T-helper 2 cell treated with Interferon-gamma antibody and Interleukin-4, amounts not matched to agents 5 μg/mL and 100 μg/mL, for 36 hours (primary cell): ENCODE measurements around the gene NUDC.

Experiments
- DNase-seq: peaks from one replicate; pipeline ENCODE4 v3.0.0; 2021; ENCODE audit warnings: low spot score
- H3K27ac Mint-ChIP-seq: one replicate; pipeline ENCODE4 v1.8.0; 2021; ENCODE audit warnings: mild to moderate bottlenecking, mixed read lengths
- H3K27me3 Mint-ChIP-seq: one replicate; pipeline ENCODE4 v1.8.0; 2021; ENCODE audit warnings: low read depth, mixed read lengths
- H3K36me3 Mint-ChIP-seq: one replicate; pipeline ENCODE4 v1.8.0; 2021; ENCODE audit warnings: low read depth, mixed read lengths
- H3K4me1 Mint-ChIP-seq: one replicate; pipeline ENCODE4 v1.8.0; 2021; ENCODE audit warnings: low read depth, mixed read lengths
- H3K4me3 Mint-ChIP-seq: one replicate; pipeline ENCODE4 v1.8.0; 2022; ENCODE audit warnings: mild to moderate bottlenecking, moderate library complexity, mixed read lengths
- H3K9me3 Mint-ChIP-seq: one replicate; pipeline ENCODE4 v1.8.0; 2021; ENCODE audit warnings: mixed read lengths

The NUDC gene

DNA sequence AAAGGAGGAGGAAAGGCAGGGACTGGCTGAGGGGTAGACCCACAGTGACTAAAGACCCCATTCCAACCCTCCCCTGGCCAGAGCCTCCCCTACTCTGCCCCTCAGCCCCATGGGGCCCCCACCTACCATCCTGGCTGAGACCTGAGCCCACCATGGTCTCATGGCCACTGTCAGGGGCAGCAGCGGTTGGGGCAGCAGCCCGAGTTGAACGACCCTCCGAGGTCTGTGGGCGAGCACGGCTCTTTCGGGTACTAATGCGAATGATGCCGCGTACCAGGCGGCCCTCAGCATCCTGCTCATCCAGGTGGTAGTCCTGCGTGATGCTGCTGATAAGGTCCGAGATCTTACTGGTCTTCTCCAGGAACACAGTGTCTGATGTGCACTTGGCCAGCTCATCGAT, 29.7 kb downstream of the NUDC start:
- H3K4me1 Mint-ChIP-seq = no peaks in the 10 kb centered on the region
- H3K36me3 Mint-ChIP-seq = peaks cover 6% of the 10 kb centered on the region
- no peak overlapping the region for H3K27ac Mint-ChIP-seq
- no peak overlapping the region for H3K4me3 Mint-ChIP-seq
- no peak for DNase-seq
- H3K9me3 Mint-ChIP-seq = no peaks in the 10 kb centered on the region
- peaks cover 10% of the 10 kb centered on the region for H3K27me3 Mint-ChIP-seq

DNA sequence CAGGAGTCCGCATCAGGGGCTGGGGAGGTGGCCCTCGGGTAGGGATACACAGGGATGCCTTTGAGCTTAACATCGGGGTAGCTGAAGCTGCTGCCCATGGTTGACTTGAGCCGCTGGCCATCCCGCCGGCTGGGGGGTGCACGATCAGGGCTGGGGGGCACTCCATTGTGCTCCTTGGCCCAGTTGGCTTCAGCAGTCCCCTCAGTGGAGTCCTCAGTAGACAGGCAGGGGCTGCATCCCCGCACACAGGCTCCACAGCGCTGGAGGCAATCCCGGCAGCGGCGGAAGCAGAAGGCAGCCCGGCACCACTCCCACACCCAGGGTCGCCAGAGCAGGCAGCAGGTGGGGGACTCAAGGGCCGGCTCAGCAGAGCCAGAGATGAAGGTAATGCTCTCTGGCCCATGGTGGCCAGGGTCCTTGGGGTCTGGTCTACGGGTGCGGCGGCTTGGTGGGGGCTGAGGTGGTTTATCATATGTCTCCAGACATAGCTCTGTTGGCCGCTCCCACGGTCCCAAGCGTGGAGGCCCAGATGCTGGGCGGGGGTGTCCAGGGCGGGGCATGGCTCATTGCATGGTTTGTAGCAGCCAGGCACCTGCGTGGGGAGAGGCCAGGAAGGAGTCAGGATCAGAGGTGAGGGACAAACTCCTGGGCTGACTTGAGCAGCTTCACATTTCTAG, 30.4 kb downstream of the NUDC start:
- Mint-ChIP-seq H3K36me3 (peaks cover under 1% of the 10 kb centered on the region), H3K27me3 (peaks cover 16% of the 10 kb centered on the region), H3K4me1 (no peaks in the 10 kb centered on the region), H3K27ac (no peak overlapping the region), H3K9me3 (no peaks in the 10 kb centered on the region), H3K4me3 (no peak overlapping the region)
- DNase-seq = no peak

DNA sequence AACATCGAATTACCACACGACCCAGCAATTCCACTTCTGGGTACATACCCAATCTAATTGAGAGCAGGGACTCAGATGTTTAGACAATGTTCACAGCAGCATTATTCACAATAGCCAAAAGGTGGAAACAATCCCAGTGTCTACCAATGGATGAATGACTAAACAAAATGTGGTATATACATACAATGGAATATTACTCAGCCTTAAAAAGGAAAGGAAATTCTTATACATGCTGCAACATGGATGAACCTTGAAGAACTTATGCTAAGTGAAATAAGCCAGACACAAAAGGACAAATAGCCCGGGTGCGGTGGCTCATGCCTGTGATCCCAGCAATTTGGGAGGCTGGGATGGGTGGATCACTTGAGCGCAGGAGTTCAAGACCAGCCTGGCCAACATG, 31.8 kb downstream of the NUDC start:
- H3K27me3 Mint-ChIP-seq = peaks cover 24% of the 10 kb centered on the region
- no peaks in the 10 kb centered on the region for H3K4me1 Mint-ChIP-seq
- no peaks in the 10 kb centered on the region for H3K9me3 Mint-ChIP-seq
- no peaks in the 10 kb centered on the region for H3K36me3 Mint-ChIP-seq
- DNase-seq = no peak
- no peak overlapping the region for H3K4me3 Mint-ChIP-seq
- H3K27ac Mint-ChIP-seq = no peak overlapping the region

DNA sequence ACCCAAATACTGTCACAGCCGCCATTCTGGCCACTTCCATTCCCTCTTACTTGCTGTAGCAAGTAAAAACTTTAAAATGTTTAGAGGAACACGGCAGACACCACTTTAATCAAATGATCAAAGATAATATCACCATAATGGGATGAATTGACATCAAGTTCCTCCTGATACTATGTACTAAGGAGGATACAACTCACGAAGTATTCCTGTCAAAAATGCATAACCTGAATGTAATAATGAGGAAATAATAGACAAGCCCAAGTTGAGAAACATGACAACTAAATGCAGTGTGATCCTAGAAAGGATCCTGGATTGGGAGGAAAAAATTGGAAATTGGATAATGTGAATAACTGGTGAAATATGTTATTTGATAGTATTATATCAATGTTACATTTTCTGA, 34.8 kb downstream of the NUDC start:
- Mint-ChIP-seq H3K27ac (no peak overlapping the region), H3K4me1 (peaks cover 4% of the 10 kb centered on the region), H3K27me3 (peaks cover 45% of the 10 kb centered on the region), H3K4me3 (no peak overlapping the region), H3K9me3 (no peaks in the 10 kb centered on the region), H3K36me3 (no peaks in the 10 kb centered on the region)
- no peak for DNase-seq

DNA sequence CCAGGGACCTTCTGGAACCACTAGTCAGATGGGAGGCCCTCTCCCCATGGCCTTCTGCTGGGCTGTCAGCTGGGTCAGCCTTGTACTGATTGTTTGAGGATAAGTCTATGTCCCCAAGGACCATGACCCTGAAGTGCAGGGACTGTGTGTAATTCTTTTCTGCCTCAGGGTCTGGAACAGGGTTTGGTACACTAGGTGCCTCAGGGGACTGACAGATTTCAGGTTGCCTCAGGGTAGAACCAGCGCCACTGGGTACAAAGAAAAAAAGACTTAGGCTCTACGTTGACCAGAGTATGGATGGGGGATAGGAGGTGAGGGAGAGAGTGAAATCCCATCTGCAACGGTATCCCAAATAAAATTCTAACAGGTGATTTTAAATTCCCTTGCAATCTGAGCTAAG, 35.8 kb downstream of the NUDC start:
- Mint-ChIP-seq H3K27me3 (peaks cover 54% of the 10 kb centered on the region), H3K9me3 (no peaks in the 10 kb centered on the region), H3K4me3 (no peak overlapping the region), H3K36me3 (no peaks in the 10 kb centered on the region), H3K4me1 (peaks cover 4% of the 10 kb centered on the region), H3K27ac (no peak overlapping the region)
- no peak for DNase-seq

DNA sequence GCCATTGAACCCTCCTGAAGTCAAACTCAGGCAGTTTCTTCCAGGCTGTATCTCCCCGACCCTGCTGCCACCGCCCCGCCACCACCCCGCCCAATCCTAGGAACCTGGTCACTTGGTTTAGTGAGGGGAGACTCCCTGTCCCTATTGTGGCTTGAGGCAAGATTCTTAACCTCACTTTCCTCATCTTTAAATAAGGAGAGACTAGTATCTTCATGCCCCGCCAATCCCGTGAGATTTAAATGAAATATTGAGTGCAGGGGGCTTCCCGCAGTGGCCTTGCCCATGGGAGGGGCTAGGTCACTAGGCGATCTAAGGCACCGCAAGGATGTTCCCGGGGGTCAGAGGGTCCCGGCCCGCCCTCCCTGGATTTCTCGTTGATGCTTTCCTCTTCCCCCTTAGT, 37.7 kb downstream of the NUDC start:
- Mint-ChIP-seq H3K9me3 (no peaks in the 10 kb centered on the region), H3K4me1 (peaks cover 4% of the 10 kb centered on the region), H3K27ac (no peak overlapping the region), H3K27me3 (peaks cover 60% of the 10 kb centered on the region), H3K4me3 (peak overlapping the region; percentile 34), H3K36me3 (no peaks in the 10 kb centered on the region)
- no peak for DNase-seq

DNA sequence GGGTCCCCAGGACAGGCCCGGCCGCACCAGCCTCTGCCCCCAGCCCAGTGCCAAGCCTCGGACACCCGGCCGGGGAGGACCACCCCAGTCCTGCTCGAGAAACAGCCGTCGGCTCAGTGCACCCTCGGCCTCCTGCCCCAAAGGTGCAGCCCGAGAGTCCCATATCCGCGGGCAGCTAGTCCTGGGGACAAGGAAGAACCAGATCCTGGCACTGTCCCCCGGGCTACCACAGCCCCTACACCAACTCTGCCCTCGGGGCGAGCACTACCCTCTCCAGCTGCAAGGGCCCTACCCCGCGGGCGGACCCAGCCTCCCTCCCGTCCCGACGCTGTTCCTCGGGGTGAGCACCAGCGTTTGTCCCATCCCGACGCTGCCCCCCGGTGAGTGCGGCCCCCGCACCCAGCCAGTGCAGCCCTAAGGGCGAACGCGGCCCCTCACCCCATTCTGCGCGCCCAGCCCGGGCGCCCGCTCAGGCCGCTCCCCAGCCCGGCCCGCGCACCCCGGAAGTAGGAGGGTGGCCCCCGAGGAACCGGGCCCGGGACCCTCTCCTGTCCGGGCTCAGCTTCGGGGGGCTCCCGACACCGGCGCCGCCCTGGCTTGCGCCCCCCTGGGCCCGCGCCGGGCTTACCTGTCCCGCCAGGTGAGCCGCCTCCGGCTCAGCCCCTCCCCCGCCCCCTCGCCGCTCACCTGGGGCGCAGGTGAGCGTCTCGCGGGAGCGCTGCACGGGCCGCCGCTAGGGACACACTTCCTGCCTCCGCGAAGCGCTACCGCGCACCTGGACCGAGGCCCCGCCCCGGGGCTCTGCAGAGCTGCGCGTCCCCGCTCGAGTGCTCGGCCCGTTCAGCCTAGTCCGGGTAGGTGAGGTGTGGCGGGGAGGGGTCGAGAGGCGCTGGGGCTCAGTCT, 38.4 kb downstream of the NUDC start, which contains the start of gene KDF1:
Gene KDF1 (minus strand): TSS at position 747 of the 903 bp plus-strand sequence. CDS start 8,088 bp downstream, outside the sequence.
- H3K4me3 Mint-ChIP-seq = peak within 1 kb of the TSS; percentile 64
- H3K4me1 Mint-ChIP-seq = peaks cover 4% of the 10 kb centered on the region
- no peak within 1 kb of the TSS for H3K27ac Mint-ChIP-seq
- H3K36me3 Mint-ChIP-seq = no peaks in the 10 kb centered on the region
- DNase-seq = peak; percentile 5
- H3K27me3 Mint-ChIP-seq = peaks cover 63% of the 10 kb centered on the region
- no peaks in the 10 kb centered on the region for H3K9me3 Mint-ChIP-seq

DNA sequence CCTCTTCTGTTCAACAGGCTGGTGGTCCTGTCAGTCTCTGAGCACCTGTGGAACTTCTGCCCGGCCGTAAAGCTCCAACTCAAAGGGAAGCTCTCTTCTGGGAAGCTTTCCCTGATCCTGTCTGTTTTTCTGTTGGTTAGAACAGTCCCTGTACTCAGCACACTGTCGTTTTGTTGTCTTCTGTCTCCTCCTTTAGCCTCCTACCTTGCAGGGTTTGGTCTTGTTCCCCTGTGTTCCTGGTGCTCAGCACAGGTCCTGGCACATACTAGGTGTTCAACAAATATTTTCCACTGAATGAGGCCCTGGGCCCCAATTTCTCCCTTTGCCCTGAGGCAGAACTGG, 39.1 kb downstream of the NUDC start:
- peaks cover 60% of the 10 kb centered on the region for H3K27me3 Mint-ChIP-seq
- no peaks in the 10 kb centered on the region for H3K36me3 Mint-ChIP-seq
- peaks cover 4% of the 10 kb centered on the region for H3K4me1 Mint-ChIP-seq
- peak overlapping the region; percentile 64 for H3K4me3 Mint-ChIP-seq
- H3K9me3 Mint-ChIP-seq = no peaks in the 10 kb centered on the region
- H3K27ac Mint-ChIP-seq = no peak overlapping the region
- no peak for DNase-seq

DNA sequence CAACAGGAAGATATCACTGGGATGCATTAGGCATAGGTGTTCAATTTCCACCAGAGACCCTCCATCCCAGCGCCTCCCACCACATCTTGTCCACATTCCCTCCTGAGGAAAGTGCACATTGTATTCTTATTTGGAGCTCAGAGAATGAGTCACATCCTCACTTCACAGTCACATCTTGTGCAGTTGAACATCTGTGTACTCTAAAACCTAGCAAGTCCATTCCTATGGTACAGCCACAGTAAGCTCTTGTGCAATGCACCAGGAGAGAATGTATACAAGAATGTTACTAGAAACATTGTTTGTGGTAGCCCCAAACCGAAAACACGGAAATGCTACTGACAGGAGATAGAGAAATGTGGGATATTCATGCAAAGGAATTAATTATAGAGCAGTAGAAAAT, 40.3 kb downstream of the NUDC start:
- Mint-ChIP-seq H3K4me1 (peaks cover 4% of the 10 kb centered on the region), H3K27ac (no peak overlapping the region), H3K4me3 (no peak overlapping the region), H3K36me3 (no peaks in the 10 kb centered on the region), H3K27me3 (peaks cover 56% of the 10 kb centered on the region), H3K9me3 (no peaks in the 10 kb centered on the region)
- no peak for DNase-seq

DNA sequence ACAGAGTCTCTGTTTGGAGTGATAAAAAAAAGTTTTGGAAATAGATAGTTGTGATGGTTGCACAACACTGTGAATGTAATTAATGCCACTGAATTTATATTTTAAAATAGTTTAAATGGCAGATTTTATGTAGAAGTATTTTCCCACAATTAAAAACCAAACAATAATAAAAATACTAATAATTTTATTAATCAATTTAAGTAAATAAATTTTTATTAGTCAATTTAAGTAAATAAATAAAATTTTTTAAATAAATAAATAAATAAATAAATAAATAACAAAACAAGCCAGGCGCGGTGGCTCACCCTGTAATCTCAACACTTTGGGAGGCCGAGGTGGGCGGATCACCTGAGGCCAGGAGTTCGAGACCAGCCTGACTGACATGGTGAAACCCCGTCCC, 43.7 kb downstream of the NUDC start:
- H3K9me3 Mint-ChIP-seq = no peaks in the 10 kb centered on the region
- H3K36me3 Mint-ChIP-seq = no peaks in the 10 kb centered on the region
- peaks cover 38% of the 10 kb centered on the region for H3K27me3 Mint-ChIP-seq
- H3K27ac Mint-ChIP-seq = no peak overlapping the region
- no peak overlapping the region for H3K4me3 Mint-ChIP-seq
- H3K4me1 Mint-ChIP-seq = peaks cover 4% of the 10 kb centered on the region
- no peak for DNase-seq

DNA sequence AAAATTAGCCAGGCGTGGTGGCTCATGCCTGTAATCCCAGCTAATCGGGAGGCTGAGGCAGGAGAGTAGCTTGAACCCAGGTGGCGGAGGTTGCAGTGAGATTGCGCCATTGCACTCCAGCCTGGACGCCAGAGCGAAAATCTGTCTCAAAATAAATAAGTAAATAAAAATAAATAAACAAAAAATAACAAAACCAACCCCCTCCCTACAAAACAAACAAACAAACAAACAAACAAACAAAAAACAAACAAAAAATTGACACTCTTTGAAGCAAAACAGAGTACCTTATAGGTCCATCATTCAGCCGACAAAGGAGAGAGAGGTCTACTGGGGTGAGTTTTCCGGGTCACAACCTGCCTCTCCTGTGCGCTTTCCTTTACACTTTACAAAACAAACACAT, 44.1 kb downstream of the NUDC start:
- H3K4me3 Mint-ChIP-seq = no peak overlapping the region
- H3K27ac Mint-ChIP-seq = no peak overlapping the region
- H3K4me1 Mint-ChIP-seq = peaks cover 2% of the 10 kb centered on the region
- peaks cover 35% of the 10 kb centered on the region for H3K27me3 Mint-ChIP-seq
- H3K9me3 Mint-ChIP-seq = no peaks in the 10 kb centered on the region
- DNase-seq = no peak
- H3K36me3 Mint-ChIP-seq = no peaks in the 10 kb centered on the region

DNA sequence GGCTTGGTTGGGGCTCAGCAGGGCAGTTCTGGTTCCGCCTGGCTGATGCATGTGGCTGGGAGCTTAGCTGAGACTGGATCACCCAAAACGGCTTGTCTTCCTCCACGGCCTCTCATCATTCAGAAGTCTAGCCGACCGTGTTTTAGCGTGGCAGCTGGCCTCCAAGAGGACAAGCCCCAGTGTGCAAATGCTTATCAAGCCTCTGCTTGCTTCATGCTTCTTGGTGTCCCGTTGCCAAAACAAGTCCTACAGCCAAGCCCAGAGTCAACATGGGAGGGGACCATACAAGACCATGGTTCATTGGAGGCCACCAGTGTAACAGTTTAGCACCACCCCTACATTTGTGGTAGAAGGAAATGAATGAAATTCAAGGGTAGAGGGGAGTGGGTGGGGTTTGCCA, 49.3 kb downstream of the NUDC start:
- Mint-ChIP-seq H3K9me3 (no peaks in the 10 kb centered on the region), H3K4me3 (no peak overlapping the region), H3K4me1 (no peaks in the 10 kb centered on the region), H3K27me3 (peaks cover 6% of the 10 kb centered on the region), H3K27ac (no peak overlapping the region), H3K36me3 (no peaks in the 10 kb centered on the region)
- DNase-seq = no peak

DNA sequence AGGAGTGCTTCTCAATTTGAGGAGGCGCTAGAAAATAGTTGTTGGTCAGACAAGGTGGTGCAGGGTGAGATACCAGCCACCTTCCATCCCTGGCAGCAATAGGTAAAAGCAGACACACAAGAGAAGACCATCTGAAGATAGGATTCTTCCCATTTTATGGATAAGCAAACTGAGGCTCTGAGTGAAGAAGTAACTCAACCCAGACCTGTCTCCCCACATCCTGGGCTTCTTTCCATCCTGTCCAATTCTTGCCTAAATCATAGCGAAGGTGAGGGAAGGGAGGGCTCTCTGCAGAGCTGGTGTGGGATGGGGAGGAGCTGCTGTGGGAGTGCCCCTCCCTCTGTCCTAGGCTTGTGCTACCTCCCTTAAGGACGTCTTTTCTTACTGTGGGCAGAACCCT, 50.0 kb downstream of the NUDC start:
- H3K36me3 Mint-ChIP-seq = no peaks in the 10 kb centered on the region
- no peaks in the 10 kb centered on the region for H3K4me1 Mint-ChIP-seq

DNA sequence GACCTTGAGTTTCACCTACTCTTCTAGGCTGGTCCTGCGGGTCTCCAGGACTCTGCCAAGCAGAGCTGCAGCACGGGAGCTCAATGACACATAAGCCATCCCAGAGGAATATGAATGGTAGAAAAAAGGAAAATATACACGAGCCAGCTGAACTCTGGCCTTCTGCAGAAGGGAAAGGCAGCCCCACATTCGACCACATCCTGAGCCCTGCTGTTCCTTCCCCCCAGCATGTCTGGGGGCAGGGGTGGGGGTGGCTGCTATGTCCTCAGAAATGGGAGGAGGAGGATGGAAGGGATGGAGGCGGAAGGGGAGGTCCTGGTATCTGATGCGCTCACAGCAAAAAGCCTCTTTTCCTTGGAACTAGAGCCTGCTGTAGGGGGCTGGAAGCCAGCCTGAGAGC, 50.8 kb downstream of the NUDC start:
- H3K4me3 Mint-ChIP-seq = no peak overlapping the region
- H3K4me1 Mint-ChIP-seq = no peaks in the 10 kb centered on the region
- H3K9me3 Mint-ChIP-seq = no peaks in the 10 kb centered on the region
- H3K27me3 Mint-ChIP-seq = peaks cover 3% of the 10 kb centered on the region
- H3K36me3 Mint-ChIP-seq = no peaks in the 10 kb centered on the region
- H3K27ac Mint-ChIP-seq = no peak overlapping the region
- DNase-seq = no peak

More for the DNA sequence above, 50.0 kb downstream of the NUDC start:
- DNase-seq = no peak
- Mint-ChIP-seq H3K27ac (no peak overlapping the region), H3K4me3 (no peak overlapping the region), H3K27me3 (peaks cover 5% of the 10 kb centered on the region), H3K9me3 (no peaks in the 10 kb centered on the region)
